HG02840 (cell line): ENCODE measurements around the gene IL17RD.

Experiments
- ATAC-seq: cut with Tn5 transposase; IDR thresholded peaks from one replicate; pipeline ENCODE4 v1.9.1; 2021; ENCODE audit warnings: mild to moderate bottlenecking, moderate library complexity, moderate number of reproducible peaks; ENCODE audit not compliant: unreplicated experiment, low FRiP score

Gene IL17RD

GRCh38 chr3:57074135-57074534, 91.0 kb downstream of the IL17RD start:
- ATAC-seq = no peak

GRCh38 chr3:57073628-57074027, 91.5 kb downstream of the IL17RD start:
- no peak for ATAC-seq

GRCh38 chr3:57069503-57069902, 95.7 kb downstream of the IL17RD start:
- ATAC-seq = no peak

GRCh38 chr3:57068437-57069089, 96.6 kb downstream of the IL17RD start:
- ATAC-seq = peak; percentile 97

- ATAC-seq = no peak
These were observed 98.7 kb downstream of the IL17RD start for GRCh38 chr3:57066471-57066870.

- no peak for ATAC-seq
These were observed 99.6 kb downstream of the IL17RD start for GRCh38 chr3:57065588-57065987.

GRCh38 chr3:57064572-57064971, 100.6 kb downstream of the IL17RD start:
- no peak for ATAC-seq

- no peak for ATAC-seq
These were observed 101.2 kb downstream of the IL17RD start for GRCh38 chr3:57064001-57064400.

DNA sequence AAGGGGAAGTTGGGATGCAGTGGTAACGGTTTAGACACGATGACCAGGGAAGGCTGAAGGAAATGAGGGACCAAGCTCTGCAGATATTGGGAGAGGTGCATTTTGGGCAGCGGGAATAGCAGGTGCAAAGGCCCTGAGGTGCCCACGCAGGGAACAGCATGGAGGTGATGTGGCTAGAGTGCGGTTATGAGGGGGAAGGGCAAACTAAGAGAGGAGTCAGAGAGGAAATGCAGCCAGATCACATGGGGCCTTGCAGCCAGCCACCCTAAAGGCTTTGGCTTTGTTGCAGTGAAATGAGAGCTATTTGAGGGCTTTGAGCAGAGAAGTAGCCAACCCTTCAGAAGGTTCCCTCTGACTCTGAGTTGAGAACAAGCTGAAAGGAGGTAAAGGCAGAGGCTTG, 102.1 kb downstream of the IL17RD start:
- no peak for ATAC-seq

GRCh38 chr3:57062101-57062631, 103.0 kb downstream of the IL17RD start:
- no peak for ATAC-seq

DNA sequence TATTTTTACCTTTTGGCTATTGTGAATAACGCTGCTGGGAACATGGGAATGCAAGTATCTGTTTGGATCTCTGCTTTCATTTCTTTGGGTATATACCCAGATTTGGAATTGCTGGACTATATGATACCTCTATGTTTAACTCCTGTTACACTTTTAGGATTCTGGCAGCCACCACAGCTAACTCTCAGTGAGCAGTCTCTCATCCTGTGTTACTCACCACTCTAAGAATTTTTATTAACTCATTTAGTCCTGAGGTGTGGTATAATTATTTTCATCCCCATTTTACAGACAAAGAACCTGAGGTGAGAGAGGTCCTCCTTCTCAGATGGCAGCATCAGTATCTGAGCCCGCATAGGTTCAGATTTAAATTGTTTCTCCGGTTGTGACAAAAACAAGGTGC, 103.6 kb downstream of the IL17RD start:
- no peak for ATAC-seq

GRCh38 chr3:57060089-57060821, 104.9 kb downstream of the IL17RD start, which contains the start of gene SPATA12:
TSS of gene SPATA12 (plus strand) at chr3:57060664. CDS start at chr3:57073695, 13,031 bp downstream.
- no peak for ATAC-seq

DNA sequence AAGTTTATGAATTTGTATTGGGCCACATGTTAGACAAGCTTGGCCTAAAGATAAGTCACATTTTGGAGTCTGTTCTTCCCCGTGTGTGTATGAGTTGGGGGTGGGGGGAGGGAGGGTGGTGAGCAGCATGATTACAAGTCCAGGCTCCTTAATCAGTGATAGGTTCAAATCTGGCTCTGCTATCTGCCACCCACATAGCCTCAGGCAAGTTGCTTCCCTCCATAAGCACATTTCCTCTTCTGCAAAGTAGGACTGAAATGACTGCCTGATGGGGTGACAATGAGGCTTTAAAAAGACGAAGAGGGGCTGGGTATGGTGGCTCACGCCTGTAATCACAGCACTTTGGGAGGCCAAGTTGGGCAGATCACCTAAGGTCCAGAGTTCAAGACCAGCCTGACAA, 105.7 kb downstream of the IL17RD start:
- ATAC-seq = no peak

- ATAC-seq = no peak
These were observed 107.8 kb downstream of the IL17RD start for GRCh38 chr3:57057351-57057750.

- ATAC-seq = no peak
These were observed 112.0 kb downstream of the IL17RD start for GRCh38 chr3:57053122-57053521.

- ATAC-seq = no peak
These were observed 112.5 kb downstream of the IL17RD start for GRCh38 chr3:57052662-57053061.

GRCh38 chr3:57048728-57049127, 116.4 kb downstream of the IL17RD start:
- ATAC-seq = no peak

DNA sequence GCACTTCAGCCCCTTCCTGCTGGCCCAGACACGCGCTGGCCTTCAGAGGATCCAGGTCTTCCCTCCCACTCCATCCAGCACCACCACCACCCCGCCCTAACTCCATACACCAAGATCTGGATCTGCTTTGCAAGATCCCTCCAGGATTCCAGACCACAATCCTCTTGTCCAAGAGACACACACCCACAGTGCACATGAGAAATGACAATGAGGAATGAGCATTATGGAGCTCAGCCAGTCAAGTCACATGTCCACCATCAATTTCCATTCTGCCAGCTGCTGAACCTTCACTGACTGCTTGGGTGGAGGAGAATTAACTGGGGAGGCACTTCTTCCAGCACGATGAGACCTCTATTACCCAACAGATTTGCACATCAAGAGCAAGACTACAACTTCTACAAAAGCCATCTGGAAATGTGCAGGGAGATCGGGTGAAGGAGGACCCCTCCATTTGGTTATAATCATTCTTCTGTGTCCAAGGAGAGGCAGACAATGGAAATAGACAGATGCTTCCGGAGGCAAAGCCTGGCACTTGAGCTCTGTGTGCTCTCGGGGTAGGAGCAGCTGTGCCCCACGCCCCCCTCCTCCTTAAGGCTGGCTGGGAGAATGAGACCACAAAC, 117.0 kb downstream of the IL17RD start:
- ATAC-seq = no peak

DNA sequence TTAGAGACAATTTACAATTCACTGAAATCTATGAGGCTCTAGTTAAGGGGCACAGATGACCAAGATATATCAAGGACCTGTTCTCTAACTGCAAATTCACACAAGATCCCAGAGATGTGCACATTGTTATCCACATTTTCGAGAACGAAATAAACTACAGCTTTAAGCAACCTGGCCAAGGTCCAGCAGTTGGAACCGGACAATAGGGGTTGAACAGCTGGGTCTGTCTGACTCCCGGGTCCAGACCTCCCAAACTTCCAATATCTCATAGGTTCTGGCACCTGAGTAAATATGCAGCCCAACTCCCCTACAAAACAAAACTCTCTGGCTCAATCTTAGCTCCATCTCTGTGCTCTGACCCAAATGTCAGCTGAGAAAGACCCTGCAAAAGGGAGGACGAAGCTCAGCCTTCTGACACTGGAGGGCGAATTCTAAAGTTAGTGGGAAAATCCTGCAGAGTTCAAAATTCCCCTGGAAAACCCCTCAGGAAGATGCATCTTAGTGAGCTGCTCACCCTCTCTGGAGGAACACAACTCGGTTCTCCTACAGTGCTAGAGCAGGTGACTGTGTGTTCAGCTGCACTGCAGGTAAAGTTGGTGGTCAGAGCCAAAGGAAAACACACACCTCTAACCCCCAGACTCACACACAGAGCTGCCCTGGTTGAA, 118.9 kb downstream of the IL17RD start:
- no peak for ATAC-seq

GRCh38 chr3:57043518-57043917, 121.6 kb downstream of the IL17RD start:
- no peak for ATAC-seq

GRCh38 chr3:57041674-57042073, 123.5 kb downstream of the IL17RD start:
- ATAC-seq = no peak
